NCI-H2081 treated with DMSO at 0.1 percent for 48 hours (cell line): Measurements from ENCODE around the gene PLA2G12B.

ENCODE experiments used
- DNase-seq: peaks from one replicate; lab custom pipeline; 2025; lab: John Stamatoyannopoulos, UW

The PLA2G12B gene

DNA sequence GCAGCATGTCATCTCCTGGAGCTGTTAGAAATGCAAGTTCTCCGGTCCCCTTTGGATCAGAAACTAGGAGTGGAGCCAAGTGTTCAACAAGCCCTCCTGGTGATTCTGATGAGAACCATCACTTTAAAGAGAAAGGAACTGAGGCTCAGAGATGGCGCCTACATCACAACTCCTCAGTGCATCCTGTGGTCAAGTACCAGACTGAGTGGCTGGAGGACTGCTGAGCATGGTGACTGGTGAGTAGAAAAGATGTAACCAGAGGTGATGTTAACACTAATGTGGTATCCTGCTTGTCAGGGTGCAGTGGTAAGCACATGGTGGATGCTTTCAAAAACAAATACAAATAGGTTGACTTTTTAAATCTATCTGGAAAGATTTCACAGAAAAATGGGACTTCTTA lies 64.5 kb downstream of the PLA2G12B start:
- DNase-seq, result no peak

DNA sequence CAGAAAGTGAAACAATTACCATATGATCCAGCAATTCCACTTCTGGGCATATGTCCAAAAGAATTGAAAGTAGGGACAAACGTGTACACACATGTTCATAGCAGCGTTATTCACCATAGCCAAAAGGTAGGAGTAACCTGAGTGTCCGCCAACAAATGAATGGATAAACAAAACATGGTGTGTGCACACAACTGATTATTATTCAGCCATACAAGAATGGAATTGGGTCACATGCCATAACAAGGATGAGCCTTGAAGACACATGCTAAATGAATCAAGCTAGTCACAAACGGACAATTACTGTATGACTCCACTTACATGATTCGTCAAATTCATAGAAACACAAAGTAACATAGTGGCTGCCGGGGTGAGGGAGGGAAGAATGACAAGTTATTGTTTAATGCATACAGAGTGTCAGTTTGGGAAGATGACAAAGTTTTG lies 65.2 kb downstream of the PLA2G12B start:
- DNase-seq, result peak; percentile 61

DNA sequence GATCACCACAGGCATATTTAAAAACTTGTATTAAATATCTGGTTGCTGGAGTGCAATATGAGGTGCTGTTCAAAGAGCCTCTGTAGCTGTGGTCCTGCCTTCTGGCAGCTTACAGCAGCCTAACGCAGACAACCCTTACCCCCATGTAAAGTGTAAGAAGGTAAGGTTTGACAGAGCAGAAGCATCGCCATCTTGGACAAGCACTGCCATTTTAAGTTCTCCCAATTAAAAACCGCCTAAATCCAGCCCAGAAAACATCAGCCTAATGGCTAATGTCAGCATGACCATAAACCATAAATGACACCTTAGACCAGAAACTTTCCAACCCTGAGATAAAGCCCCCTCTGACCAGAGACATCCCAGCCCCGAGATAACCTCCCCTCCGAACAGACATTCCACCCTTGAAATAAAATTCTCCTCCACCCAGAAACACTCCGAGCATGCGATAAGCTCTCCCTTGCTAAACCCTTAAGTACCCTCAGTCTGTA lies 66.4 kb downstream of the PLA2G12B start:
- DNase-seq, result no peak

DNA sequence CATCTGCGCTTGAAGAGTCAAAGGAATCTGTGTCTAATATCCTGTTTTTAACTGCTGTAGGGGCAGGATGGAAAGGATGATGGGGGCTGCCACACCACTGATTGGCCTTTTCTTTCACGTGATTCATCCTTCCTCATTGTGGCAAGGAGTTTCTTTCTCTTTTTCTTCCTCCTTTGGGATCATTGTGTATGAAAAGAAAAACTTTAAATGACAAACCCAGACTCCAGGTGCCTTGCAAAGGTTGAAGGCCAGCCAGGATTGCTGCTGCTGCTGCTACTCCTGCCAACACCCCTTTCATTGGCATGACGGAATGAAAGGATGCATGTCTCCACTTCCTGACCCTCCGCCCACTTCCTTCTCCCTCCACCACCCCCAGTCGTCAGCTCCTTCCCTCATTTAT lies 67.6 kb downstream of the PLA2G12B start:
- no peak for DNase-seq

DNA sequence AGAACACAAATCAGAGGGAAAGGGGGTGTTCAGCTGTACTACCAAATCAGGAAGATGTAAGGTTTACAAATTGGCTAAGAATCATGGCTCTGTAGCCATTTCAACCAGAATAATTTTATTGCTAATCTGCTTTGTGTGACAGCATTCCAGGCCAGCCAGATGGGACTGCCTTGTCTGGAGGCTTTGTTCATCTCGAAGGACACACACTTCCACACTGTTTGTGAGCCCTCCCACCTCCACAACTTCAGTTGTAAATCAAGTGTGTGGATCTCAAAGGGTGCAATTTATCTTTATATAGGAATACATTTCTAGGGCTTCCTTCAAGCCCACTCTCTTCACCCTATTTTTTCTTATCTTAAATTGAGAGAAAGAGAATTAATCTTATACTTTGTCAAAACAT lies 68.0 kb downstream of the PLA2G12B start:
- no peak for DNase-seq

DNA sequence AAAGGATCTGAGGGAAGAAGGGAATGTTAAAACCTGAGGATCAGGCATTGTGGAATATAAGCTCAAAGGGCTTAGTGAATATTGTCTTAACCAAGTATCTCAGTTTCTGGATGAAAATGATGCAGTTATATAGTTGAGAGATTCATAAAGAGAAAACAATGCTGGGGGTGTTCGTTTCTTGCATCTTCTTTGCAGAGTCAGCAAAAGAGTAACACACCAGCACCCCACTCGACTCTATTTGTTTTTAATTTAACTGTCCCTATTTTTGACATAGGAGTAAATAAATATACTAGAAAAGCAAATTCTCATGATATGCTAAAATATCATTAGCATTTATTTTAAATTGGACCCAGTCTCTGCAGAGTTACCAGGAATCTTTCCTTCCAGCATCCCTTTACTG lies 68.7 kb downstream of the PLA2G12B start:
- no peak for DNase-seq
